SK-N-SH (cell line): Measurements from ENCODE around the gene PER3. TPM values are rescaled to one million over a fixed set of nuclear protein-coding genes. Genes with fewer than 3 reads are reported as not detected.

Experiments
- CTCF ChIA-PET: fragments of 300-600, 350-600 bp; formaldehyde crosslinking; extraction: SDS; loops from one replicate; lab custom pipeline; 2021; lab: Yijun Ruan, JAX
- POLR2A ChIA-PET: fragments of 350-600 bp; sonication (Branson Sonifier 250); formaldehyde crosslinking; extraction: SDS; loops from one replicate; lab custom pipeline; 2020; ENCODE audit warnings: antibody characterized with exemption, inconsistent platforms; lab: Yijun Ruan, JAX
- DNase-seq: peaks from one replicate; pipeline ENCODE4 v3.0.0; 2012
- H2AFZ ChIP-seq: fragments of 200-600 bp; sonication (generic); 2 replicates; pipeline ENCODE4 v1.8.1; 2016; ENCODE audit warnings: antibody characterized with exemption, mild to moderate bottlenecking, low read depth
- H3F3A ChIP-seq: fragments of 200-600 bp; sonication (generic); replicated peaks from 2 replicates; pipeline ENCODE3; 2016; ENCODE audit warnings: antibody characterized with exemption, mild to moderate bottlenecking; ENCODE audit not compliant: insufficient read depth
- H3K27ac ChIP-seq, 2 experiments: fragments of 200-500 bp in 1 of 2; fragments of 200-600 bp in 1 of 2; sonication (Bioruptor generic) in 1 of 2; sonication (generic), shearing (Covaris generic) in 1 of 2; 2 replicates each; pipeline versions ENCODE4 v1.5.1 to v1.6.1; 2014 to 2016; ENCODE audit warnings: low read depth in 2 of 2, inconsistent platforms in 1 of 2, low read length in 1 of 2, mild to moderate bottlenecking in 1 of 2, mixed read lengths in 1 of 2
- H3K27me3 ChIP-seq: fragments of 200-600 bp; sonication (generic), shearing (Covaris generic); 2 replicates; pipeline ENCODE4 v1.6.1; 2016; ENCODE audit warnings: mixed run types; ENCODE audit not compliant: insufficient read depth
- H3K36me3 ChIP-seq, 2 experiments: fragments of 200-500 bp in 1 of 2; fragments of 200-600 bp in 1 of 2; sonication (Bioruptor generic) in 1 of 2; sonication (generic) in 1 of 2; replicated peaks in 1 of 2; 2 replicates each; pipeline versions ENCODE3 to v1.5.1; 2014 to 2016; ENCODE audit warnings: low read length in 1 of 2, mild to moderate bottlenecking in 1 of 2; ENCODE audit not compliant: insufficient read depth in 2 of 2, control insufficient read depth in 1 of 2
- H3K4me1 ChIP-seq, 2 experiments: fragments of 200-500 bp in 1 of 2; fragments of 200-600 bp in 1 of 2; sonication (Bioruptor generic) in 1 of 2; sonication (generic), shearing (Covaris generic) in 1 of 2; 2 replicates each; pipeline versions ENCODE4 v1.5.1 to v1.6.1; 2014 to 2016; ENCODE audit warnings: low read depth in 1 of 2, low read length in 1 of 2, mixed run types in 1 of 2; ENCODE audit not compliant: insufficient read depth in 2 of 2, control insufficient read depth in 1 of 2
- H3K4me2 ChIP-seq: fragments of 200-600 bp; sonication (generic), shearing (Covaris generic); 2 replicates; pipeline ENCODE4 v1.6.1; 2017; ENCODE audit warnings: mixed run types
- H3K4me3 ChIP-seq, 2 experiments: fragments of 200-500 bp in 1 of 2; fragments of 200-600 bp in 1 of 2; sonication (Bioruptor generic) in 1 of 2; sonication (generic), shearing (Covaris generic) in 1 of 2; 2 replicates each; pipeline versions ENCODE4 v1.5.1 to v1.8.1; 2014 to 2016; ENCODE audit warnings: low read depth in 2 of 2, inconsistent platforms in 1 of 2, low read length in 1 of 2, mild to moderate bottlenecking in 1 of 2, mixed read lengths in 1 of 2, moderate library complexity in 1 of 2
- H3K79me2 ChIP-seq: fragments of 200-600 bp; sonication (generic); 2 replicates; pipeline ENCODE4 v1.8.1; 2017; ENCODE audit warnings: mild to moderate bottlenecking; ENCODE audit not compliant: insufficient read depth
- H3K9ac ChIP-seq: fragments of 200-600 bp; sonication (generic); 2 replicates; pipeline ENCODE4 v1.6.1; 2017; ENCODE audit warnings: mixed run types
- H3K9me2 ChIP-seq: fragments of 200-600 bp; sonication (generic); 2 replicates; pipeline ENCODE4 v1.6.1; 2017; ENCODE audit warnings: mixed run types
- H3K9me3 ChIP-seq: fragments of 200-600 bp; sonication (generic); 2 replicates; pipeline ENCODE4 v1.6.1; 2017; ENCODE audit warnings: mixed run types, mild to moderate bottlenecking, moderate library complexity
- H4K20me1 ChIP-seq: fragments of 200-600 bp; sonication (generic); 2 replicates; pipeline ENCODE4 v1.6.1; 2017; ENCODE audit warnings: mild to moderate bottlenecking, mixed run types; ENCODE audit not compliant: insufficient read depth
- CHD2 ChIP-seq: fragments of 150-350 bp; IDR thresholded peaks from 2 replicates; pipeline ENCODE4 v1.6.1; 2018; ENCODE audit warnings: low read length; ENCODE audit not compliant: partially characterized antibody
- ELF1 ChIP-seq: IDR thresholded peaks from 2 replicates; pipeline ENCODE4 v1.4.0; 2012
- GABPA ChIP-seq: IDR thresholded peaks from 2 replicates; pipeline ENCODE4 v1.4.0; 2012; ENCODE audit warnings: low read depth, mild to moderate bottlenecking
- GATA2 ChIP-seq: sonication (generic); formaldehyde crosslinking; IDR thresholded peaks from 2 replicates; pipeline ENCODE4 v1.5.0; 2020; ENCODE audit warnings: mild to moderate bottlenecking, missing genetic modification reagents
- MEF2A ChIP-seq: IDR thresholded peaks from 2 replicates; pipeline ENCODE4 v1.4.0; 2012; ENCODE audit warnings: low read depth, borderline replicate concordance
- POLR2AphosphoS5 ChIP-seq: IDR thresholded peaks from 2 replicates; pipeline ENCODE4 v1.6.1; 2012; ENCODE audit warnings: low read depth, low read length
- RAD21 ChIP-seq: IDR thresholded peaks from 2 replicates; pipeline ENCODE4 v1.6.1; 2012; ENCODE audit warnings: mild to moderate bottlenecking, low read length
- RFX5 ChIP-seq: IDR thresholded peaks from 2 replicates; pipeline ENCODE4 v1.6.1; 2012; ENCODE audit warnings: mild to moderate bottlenecking, improper control_type of control experiment, low read length
- RXRA ChIP-seq: IDR thresholded peaks from 2 replicates; pipeline ENCODE4 v1.4.0; 2012; ENCODE audit warnings: low read depth, mild to moderate bottlenecking, borderline replicate concordance
- SIN3A ChIP-seq: IDR thresholded peaks from 2 replicates; pipeline ENCODE4 v1.6.1; 2012; ENCODE audit warnings: low read depth, mild to moderate bottlenecking, low read length, moderate library complexity, borderline replicate concordance
- TAF1 ChIP-seq: IDR thresholded peaks from 2 replicates; pipeline ENCODE4 v1.6.1; 2012; ENCODE audit warnings: low read depth, mild to moderate bottlenecking, low read length, moderate library complexity, borderline replicate concordance
- TEAD4 ChIP-seq: IDR thresholded peaks from 2 replicates; pipeline ENCODE4 v1.4.0; 2012; ENCODE audit warnings: mild to moderate bottlenecking, borderline replicate concordance; ENCODE audit not compliant: insufficient read depth
- YY1 ChIP-seq: IDR thresholded peaks from 2 replicates; pipeline ENCODE4 v1.4.0; 2012; ENCODE audit warnings: low read depth, mild to moderate bottlenecking
- WGBS: methylation state at CpG from one replicate; pipeline ENCODE4 v1.1.6; 2017; ENCODE audit warnings: low lambda C conversion rate; 5-methylcytosine and 5-hydroxymethylcytosine counted together
- polyA plus RNA-seq, 3 experiments: library from polyadenylated mRNA; depleted of rRNA; stranded (reverse); fragments of >200 nt; gene quantifications; 2 replicates each; pipeline ENCODE4 v1.2.3, GENCODE V29; 2012
- TF ChIP-seq, protein P1 (sequence below): IDR thresholded peaks from 2 replicates; pipeline ENCODE4 v1.6.1; 2012; ENCODE audit warnings: mild to moderate bottlenecking, low read depth, low read length, moderate library complexity
- TF ChIP-seq, protein P2 (sequence below): IDR thresholded peaks from 2 replicates; pipeline ENCODE4 v1.4.0; 2012; ENCODE audit warnings: low read depth, borderline replicate concordance
- TF ChIP-seq, protein P3 (sequence below): IDR thresholded peaks from 2 replicates; pipeline ENCODE4 v1.4.0; 2012; ENCODE audit warnings: low read depth
- TF ChIP-seq, protein P4 (sequence below): fragments of 150-350 bp; IDR thresholded peaks from 2 replicates; pipeline ENCODE4 v1.6.1; 2016; ENCODE audit warnings: mild to moderate bottlenecking, low read depth, low read length
- TF ChIP-seq, protein P5 (sequence below): IDR thresholded peaks from 2 replicates; pipeline ENCODE4; 2012

The PER3 gene
- polyA plus RNA-seq, 1 of the 3 experiments (the other 2 are of a cell fraction) = 6.0 TPM

DNA sequence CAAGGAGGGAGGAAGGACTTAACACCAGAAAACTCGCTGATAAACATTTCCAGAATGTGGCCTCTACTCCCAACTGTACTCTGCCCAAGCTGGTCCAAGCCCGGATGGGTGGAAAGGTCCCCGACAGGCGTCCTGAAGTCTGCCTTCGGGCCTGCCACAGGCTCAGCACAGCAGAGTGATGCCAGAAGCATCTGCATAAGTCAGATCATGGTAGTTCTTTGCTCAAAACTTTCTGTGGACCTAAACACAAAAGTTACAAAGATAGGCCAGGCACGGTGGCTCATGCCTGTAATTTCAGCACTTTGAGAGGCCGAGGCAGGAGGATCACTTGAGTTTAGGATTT, 69.6 kb downstream of the PER3 start (continued):
- TF ChIP-seq, protein P1, sequence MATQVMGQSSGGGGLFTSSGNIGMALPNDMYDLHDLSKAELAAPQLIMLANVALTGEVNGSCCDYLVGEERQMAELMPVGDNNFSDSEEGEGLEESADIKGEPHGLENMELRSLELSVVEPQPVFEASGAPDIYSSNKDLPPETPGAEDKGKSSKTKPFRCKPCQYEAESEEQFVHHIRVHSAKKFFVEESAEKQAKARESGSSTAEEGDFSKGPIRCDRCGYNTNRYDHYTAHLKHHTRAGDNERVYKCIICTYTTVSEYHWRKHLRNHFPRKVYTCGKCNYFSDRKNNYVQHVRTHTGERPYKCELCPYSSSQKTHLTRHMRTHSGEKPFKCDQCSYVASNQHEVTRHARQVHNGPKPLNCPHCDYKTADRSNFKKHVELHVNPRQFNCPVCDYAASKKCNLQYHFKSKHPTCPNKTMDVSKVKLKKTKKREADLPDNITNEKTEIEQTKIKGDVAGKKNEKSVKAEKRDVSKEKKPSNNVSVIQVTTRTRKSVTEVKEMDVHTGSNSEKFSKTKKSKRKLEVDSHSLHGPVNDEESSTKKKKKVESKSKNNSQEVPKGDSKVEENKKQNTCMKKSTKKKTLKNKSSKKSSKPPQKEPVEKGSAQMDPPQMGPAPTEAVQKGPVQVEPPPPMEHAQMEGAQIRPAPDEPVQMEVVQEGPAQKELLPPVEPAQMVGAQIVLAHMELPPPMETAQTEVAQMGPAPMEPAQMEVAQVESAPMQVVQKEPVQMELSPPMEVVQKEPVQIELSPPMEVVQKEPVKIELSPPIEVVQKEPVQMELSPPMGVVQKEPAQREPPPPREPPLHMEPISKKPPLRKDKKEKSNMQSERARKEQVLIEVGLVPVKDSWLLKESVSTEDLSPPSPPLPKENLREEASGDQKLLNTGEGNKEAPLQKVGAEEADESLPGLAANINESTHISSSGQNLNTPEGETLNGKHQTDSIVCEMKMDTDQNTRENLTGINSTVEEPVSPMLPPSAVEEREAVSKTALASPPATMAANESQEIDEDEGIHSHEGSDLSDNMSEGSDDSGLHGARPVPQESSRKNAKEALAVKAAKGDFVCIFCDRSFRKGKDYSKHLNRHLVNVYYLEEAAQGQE = no peak
- TF ChIP-seq, protein P2, sequence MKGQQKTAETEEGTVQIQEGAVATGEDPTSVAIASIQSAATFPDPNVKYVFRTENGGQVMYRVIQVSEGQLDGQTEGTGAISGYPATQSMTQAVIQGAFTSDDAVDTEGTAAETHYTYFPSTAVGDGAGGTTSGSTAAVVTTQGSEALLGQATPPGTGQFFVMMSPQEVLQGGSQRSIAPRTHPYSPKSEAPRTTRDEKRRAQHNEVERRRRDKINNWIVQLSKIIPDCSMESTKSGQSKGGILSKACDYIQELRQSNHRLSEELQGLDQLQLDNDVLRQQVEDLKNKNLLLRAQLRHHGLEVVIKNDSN = no peak
- TF ChIP-seq RAD21 (no peak), RFX5 (no peak), MEF2A (no peak), SIN3A (no peak), GABPA (no peak)

DNA sequence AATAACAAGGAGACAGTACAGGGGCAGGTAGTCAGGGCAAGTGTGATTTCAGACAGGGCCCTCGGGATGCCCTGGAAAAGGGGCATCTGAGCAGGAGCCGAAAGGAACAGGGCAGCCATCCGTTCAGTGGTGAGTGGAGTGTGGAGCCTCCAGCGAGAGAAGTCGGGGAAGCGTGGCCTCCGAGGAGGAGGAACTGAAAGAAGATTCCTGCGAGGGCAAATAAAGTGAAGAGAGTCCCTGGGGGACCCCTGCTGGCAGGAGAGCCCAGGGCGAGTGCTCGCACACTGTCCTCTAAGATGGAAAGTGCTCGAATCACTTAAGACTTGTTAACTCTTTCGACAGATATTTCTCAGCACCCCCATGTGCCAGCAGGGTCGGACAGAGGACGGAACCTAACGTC, 72.3 kb downstream of the PER3 start:
- H4K20me1 ChIP-seq = no peaks in the 10 kb centered on the region
- WGBS = 83% methylated on average over 15 of the region's 15 CpGs
- ChIA-PET CTCF (interaction anchor here (1.3 to 1.7 kb wide), 2 partner anchors 10 to 15 kb away, joined by 3 read pairs; no protein-coding TSS in a partner anchor), POLR2A (no interaction called here)
- no peak for TF ChIP-seq TAF1
- no peak overlapping the region for H3K9ac ChIP-seq
- no peak overlapping the region for H3K27ac ChIP-seq
- H3K9me3 ChIP-seq = no peaks in the 10 kb centered on the region
- H3K4me2 ChIP-seq = no peak overlapping the region
- H3K27me3 ChIP-seq = no peaks in the 10 kb centered on the region
- H3K4me3 ChIP-seq = no peak overlapping the region
- H3K36me3 ChIP-seq = no peaks in the 10 kb centered on the region
- no peaks in the 10 kb centered on the region for H3K9me2 ChIP-seq
- H3K79me2 ChIP-seq = no peaks in the 10 kb centered on the region
- no peak for DNase-seq
- no peaks in the 10 kb centered on the region for H3F3A ChIP-seq
- no peaks in the 10 kb centered on the region; a peak in 1 of 4 replicates for H3K4me1 ChIP-seq
- no peak overlapping the region for H2AFZ ChIP-seq

DNA sequence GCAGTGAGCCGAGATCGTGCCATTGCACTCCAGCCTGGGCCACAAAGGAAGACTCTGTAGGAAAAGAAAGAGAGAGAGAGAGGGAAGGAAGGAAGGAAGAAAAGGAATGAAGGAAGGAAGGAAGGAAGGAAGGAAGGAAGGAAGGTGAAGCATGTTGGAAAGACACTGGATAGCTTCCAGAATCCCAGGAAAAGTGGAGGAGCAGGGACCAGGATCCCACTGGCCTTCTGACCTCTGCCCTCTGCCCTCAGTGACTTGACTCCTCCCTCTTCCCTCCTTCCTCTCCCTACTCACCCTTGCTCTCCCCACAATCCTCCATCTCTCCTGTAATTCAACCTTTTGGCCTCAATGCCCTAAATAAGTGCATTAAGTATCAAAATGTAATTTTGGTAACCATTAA, 72.9 kb downstream of the PER3 start:
- no peak overlapping the region for H2AFZ ChIP-seq
- no peaks in the 10 kb centered on the region for H3F3A ChIP-seq
- no peaks in the 10 kb centered on the region for H3K27me3 ChIP-seq
- H3K4me3 ChIP-seq = no peak overlapping the region
- H3K27ac ChIP-seq = no peak overlapping the region
- ChIA-PET CTCF (interaction anchor here (0.9 to 1.7 kb wide), 3 partner anchors 11 to 16 kb away, joined by 3 read pairs; no protein-coding TSS in a partner anchor), POLR2A (no interaction called here)
- H3K79me2 ChIP-seq = no peaks in the 10 kb centered on the region
- no peaks in the 10 kb centered on the region for H3K36me3 ChIP-seq
- DNase-seq = no peak
- 56% methylated on average over 2 of the region's 2 CpGs for WGBS
- H4K20me1 ChIP-seq = no peaks in the 10 kb centered on the region
- H3K9me3 ChIP-seq = no peaks in the 10 kb centered on the region
- H3K9me2 ChIP-seq = no peaks in the 10 kb centered on the region
- no peak overlapping the region for H3K4me2 ChIP-seq
- H3K4me1 ChIP-seq = no peaks in the 10 kb centered on the region; a peak in 1 of 4 replicates
- no peak overlapping the region for H3K9ac ChIP-seq
- TF ChIP-seq MEF2A (no peak), YY1 (no peak), RAD21 (no peak), RFX5 (no peak), GATA2 (CRISPR knock-in tag) (no peak), POLR2AphosphoS5 (no peak), GABPA (no peak), TEAD4 (no peak), RXRA (no peak), SIN3A (no peak), ELF1 (no peak), CHD2 (no peak)
- TF ChIP-seq, protein P2 = no peak
- TF ChIP-seq, protein P3, sequence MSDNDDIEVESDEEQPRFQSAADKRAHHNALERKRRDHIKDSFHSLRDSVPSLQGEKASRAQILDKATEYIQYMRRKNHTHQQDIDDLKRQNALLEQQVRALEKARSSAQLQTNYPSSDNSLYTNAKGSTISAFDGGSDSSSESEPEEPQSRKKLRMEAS = no peak
- TF ChIP-seq, protein P4, sequence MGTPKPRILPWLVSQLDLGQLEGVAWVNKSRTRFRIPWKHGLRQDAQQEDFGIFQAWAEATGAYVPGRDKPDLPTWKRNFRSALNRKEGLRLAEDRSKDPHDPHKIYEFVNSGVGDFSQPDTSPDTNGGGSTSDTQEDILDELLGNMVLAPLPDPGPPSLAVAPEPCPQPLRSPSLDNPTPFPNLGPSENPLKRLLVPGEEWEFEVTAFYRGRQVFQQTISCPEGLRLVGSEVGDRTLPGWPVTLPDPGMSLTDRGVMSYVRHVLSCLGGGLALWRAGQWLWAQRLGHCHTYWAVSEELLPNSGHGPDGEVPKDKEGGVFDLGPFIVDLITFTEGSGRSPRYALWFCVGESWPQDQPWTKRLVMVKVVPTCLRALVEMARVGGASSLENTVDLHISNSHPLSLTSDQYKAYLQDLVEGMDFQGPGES = no peak
- TF ChIP-seq, protein P5, sequence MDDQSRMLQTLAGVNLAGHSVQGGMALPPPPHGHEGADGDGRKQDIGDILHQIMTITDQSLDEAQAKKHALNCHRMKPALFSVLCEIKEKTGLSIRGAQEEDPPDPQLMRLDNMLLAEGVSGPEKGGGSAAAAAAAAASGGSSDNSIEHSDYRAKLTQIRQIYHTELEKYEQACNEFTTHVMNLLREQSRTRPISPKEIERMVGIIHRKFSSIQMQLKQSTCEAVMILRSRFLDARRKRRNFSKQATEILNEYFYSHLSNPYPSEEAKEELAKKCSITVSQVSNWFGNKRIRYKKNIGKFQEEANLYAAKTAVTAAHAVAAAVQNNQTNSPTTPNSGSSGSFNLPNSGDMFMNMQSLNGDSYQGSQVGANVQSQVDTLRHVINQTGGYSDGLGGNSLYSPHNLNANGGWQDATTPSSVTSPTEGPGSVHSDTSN = no peak
